BLaER1 (cell line): ENCODE measurements around the gene RANGRF.

Source experiments
- H3K27ac ChIP-seq: shearing (Covaris generic); formaldehyde crosslinking; 2 replicates; pipeline ENCODE4 v1.8.1; 2022
- H3K27me3 ChIP-seq: shearing (Covaris generic); formaldehyde crosslinking; 2 replicates; pipeline ENCODE4 v1.8.1; 2022
- H3K36me3 ChIP-seq: shearing (Covaris generic); formaldehyde crosslinking; 2 replicates; pipeline ENCODE4 v1.8.1; 2022
- H3K4me1 ChIP-seq: shearing (Covaris generic); formaldehyde crosslinking; 2 replicates; pipeline ENCODE4 v1.8.1; 2022
- H3K4me2 ChIP-seq: shearing (Covaris generic); formaldehyde crosslinking; 2 replicates; pipeline ENCODE4 v1.8.1; 2022
- H3K4me3 ChIP-seq: shearing (Covaris generic); formaldehyde crosslinking; 2 replicates; pipeline ENCODE4 v1.8.1; 2022
- H3K9ac ChIP-seq: shearing (Covaris generic); formaldehyde crosslinking; 2 replicates; pipeline ENCODE4 v1.8.1; 2022
- H3K9me3 ChIP-seq: shearing (Covaris generic); formaldehyde crosslinking; 2 replicates; pipeline ENCODE4 v1.8.1; 2022
- H4K20me1 ChIP-seq: shearing (Covaris generic); formaldehyde crosslinking; 2 replicates; pipeline ENCODE4 v1.8.1; 2022
- Cebpa-rat ChIP-seq: shearing (Covaris generic); IDR thresholded peaks from 2 replicates; pipeline ENCODE4 v1.8.1; 2022

RANGRF gene

GRCh38 chr17:8289103-8289397 lies 580 bp downstream of the RANGRF start:
- H3K36me3 ChIP-seq: 0 out of 2 replicates have a peak, but pooled peaks cover 10% of the 10 kb centered on the region
- H3K4me2 ChIP-seq: peak overlapping the region; percentile 98
- peak overlapping the region; percentile 86 for H3K4me3 ChIP-seq
- TF ChIP-seq Cebpa-rat: no peak
- peaks cover 48% of the 10 kb centered on the region for H3K4me1 ChIP-seq
- H4K20me1 ChIP-seq: no peaks in the 10 kb centered on the region
- no peaks in the 10 kb centered on the region for H3K27me3 ChIP-seq
- peak overlapping the region; percentile 86 for H3K27ac ChIP-seq
- no peaks in the 10 kb centered on the region for H3K9me3 ChIP-seq
- H3K9ac ChIP-seq: peak overlapping the region; percentile 88

DNA sequence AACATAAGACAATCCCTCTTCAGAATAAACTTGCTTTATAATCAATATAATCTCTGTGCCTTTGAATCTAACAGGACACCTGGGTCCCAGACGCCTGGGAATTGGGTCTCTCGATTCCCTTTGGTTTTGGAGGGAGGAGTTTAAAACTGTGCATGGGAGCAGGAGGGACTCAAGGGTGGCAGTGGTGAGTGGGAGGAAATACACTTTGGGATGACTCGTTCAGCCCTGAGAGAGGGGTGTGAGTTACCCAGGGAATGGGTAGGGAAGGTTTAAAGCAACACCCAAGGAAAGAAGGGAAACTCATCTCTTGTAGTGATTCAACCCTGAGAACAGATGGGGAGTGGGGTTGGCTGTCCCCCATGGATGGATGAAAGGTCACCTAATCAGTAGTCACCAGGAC lies 1.6 kb downstream of the RANGRF start:
- Histone ChIP-seq H3K27ac (no peak overlapping the region), H3K4me2 (peak overlapping the region; percentile 98), H3K36me3 (0 out of 2 replicates have a peak, but pooled peaks cover 10% of the 10 kb centered on the region), H3K9me3 (no peaks in the 10 kb centered on the region), H3K4me1 (peaks cover 57% of the 10 kb centered on the region), H3K9ac (peak overlapping the region; percentile 88; the same call in 1 of the 2 replicates), H3K4me3 (no peak overlapping the region), H3K27me3 (no peaks in the 10 kb centered on the region), H4K20me1 (no peaks in the 10 kb centered on the region)
- no peak for TF ChIP-seq Cebpa-rat

- Histone ChIP-seq H4K20me1 (no peaks in the 10 kb centered on the region), H3K4me1 (peaks cover 50% of the 10 kb centered on the region), H3K4me2 (peak overlapping the region; percentile 21; the same call in 1 of the 2 replicates), H3K27me3 (no peaks in the 10 kb centered on the region), H3K4me3 (no peak overlapping the region), H3K27ac (0 out of 2 replicates have a peak overlapping the region, but pooled peaks have one; percentile 13), H3K36me3 (0 out of 2 replicates have a peak, but pooled peaks cover 10% of the 10 kb centered on the region), H3K9me3 (no peaks in the 10 kb centered on the region), H3K9ac (no peak overlapping the region)
- no peak for TF ChIP-seq Cebpa-rat
Measured at GRCh38 chr17:8292639-8293395, 4.3 kb downstream of the RANGRF start.

GRCh38 chr17:8294361-8294760 lies 5.9 kb downstream of the RANGRF start:
- H3K36me3 ChIP-seq: 0 out of 2 replicates have a peak, but pooled peaks cover 10% of the 10 kb centered on the region
- peak overlapping the region; percentile 87 for H3K4me2 ChIP-seq
- peak overlapping the region; percentile 82 for H3K9ac ChIP-seq
- no peak for TF ChIP-seq Cebpa-rat
- H3K27ac ChIP-seq: no peak overlapping the region; the same call in 1 of the 2 replicates
- H3K4me1 ChIP-seq: peaks cover 43% of the 10 kb centered on the region
- peak overlapping the region; percentile 78; the same call in 1 of the 2 replicates for H3K4me3 ChIP-seq
- H3K27me3 ChIP-seq: no peaks in the 10 kb centered on the region
- no peaks in the 10 kb centered on the region for H4K20me1 ChIP-seq
- no peaks in the 10 kb centered on the region for H3K9me3 ChIP-seq

DNA sequence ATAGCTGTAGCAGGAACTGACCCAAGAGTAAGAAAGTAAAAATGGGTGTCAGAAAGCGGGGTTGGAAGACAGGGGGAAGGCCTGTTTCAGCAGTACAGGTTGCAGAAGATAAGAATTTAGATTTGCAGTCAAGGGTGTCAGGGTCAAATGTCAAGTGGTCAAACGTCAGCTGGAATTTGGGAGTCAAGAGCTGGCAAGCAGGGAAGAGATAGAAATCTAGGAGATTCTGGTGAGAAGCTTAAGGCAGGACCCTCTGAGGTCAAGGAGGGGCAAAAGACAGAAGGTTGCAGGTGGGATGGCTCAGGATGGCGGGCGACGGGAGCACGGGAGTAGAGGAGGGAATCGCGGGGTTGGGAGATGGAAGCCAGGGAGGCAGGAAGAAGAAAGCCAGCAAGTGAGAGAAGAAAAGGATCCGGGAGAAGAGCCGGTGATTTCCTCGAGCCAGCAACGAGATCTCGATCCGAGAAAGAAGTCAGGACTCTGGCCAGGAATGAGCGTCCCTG lies 6.4 kb downstream of the RANGRF start:
- Histone ChIP-seq H3K27ac (peak overlapping the region; percentile 89), H3K27me3 (no peaks in the 10 kb centered on the region), H3K4me1 (peaks cover 38% of the 10 kb centered on the region), H4K20me1 (no peaks in the 10 kb centered on the region), H3K4me2 (peak overlapping the region; percentile 87), H3K9ac (peak overlapping the region; percentile 82), H3K9me3 (no peaks in the 10 kb centered on the region), H3K36me3 (0 out of 2 replicates have a peak, but pooled peaks cover 10% of the 10 kb centered on the region), H3K4me3 (peak overlapping the region; percentile 78)
- TF ChIP-seq Cebpa-rat: no peak

- H3K4me3 ChIP-seq: no peak overlapping the region
- no peaks in the 10 kb centered on the region for H3K27me3 ChIP-seq
- peak overlapping the region; percentile 33; the same call in 1 of the 2 replicates for H3K4me2 ChIP-seq
- H3K36me3 ChIP-seq: no peaks in the 10 kb centered on the region
- no peak overlapping the region for H3K27ac ChIP-seq
- H3K9me3 ChIP-seq: no peaks in the 10 kb centered on the region
- no peak overlapping the region for H3K9ac ChIP-seq
- H3K4me1 ChIP-seq: peaks cover 8% of the 10 kb centered on the region; the same call in 1 of the 2 replicates
- TF ChIP-seq Cebpa-rat: no peak
- H4K20me1 ChIP-seq: no peaks in the 10 kb centered on the region
Measured at GRCh38 chr17:8300226-8300625, 11.8 kb downstream of the RANGRF start.

DNA sequence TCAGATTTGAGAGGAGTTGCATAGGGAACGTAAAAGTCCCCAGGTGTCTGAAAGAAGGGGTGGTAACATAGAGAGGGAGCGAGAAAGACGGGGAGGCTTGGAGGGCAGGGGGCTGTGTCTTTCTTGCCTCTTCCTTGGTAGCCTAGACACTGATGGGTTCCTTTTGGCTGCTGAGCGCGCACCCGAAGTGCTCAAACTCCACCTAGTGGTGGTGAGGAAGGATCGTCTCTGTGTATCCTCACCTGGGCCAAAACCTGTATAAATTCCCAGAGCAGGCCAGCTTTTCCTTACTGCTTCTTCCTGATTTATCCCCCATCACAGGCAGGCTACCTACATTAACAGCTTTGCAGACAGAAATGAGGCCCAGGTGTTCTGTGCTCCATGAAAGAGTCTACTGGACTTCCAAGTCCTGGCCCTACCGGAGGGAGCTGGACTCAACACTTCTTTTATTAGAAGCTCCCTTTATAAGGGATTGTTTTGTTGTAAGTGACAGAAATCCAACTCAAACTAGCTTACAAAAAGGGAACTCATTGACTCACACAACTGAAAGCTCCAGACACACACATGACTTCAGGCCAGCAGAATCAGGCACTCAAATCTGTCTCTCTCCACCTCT lies 12.3 kb downstream of the RANGRF start:
- Histone ChIP-seq H3K27ac (no peak overlapping the region), H3K36me3 (no peaks in the 10 kb centered on the region), H3K4me1 (peaks cover 7% of the 10 kb centered on the region; the same call in 1 of the 2 replicates), H3K4me3 (no peak overlapping the region), H3K4me2 (peak overlapping the region; percentile 33; the same call in 1 of the 2 replicates), H3K27me3 (no peaks in the 10 kb centered on the region), H3K9ac (no peak overlapping the region), H3K9me3 (no peaks in the 10 kb centered on the region), H4K20me1 (no peaks in the 10 kb centered on the region)
- no peak for TF ChIP-seq Cebpa-rat

GRCh38 chr17:8310601-8311123 lies 22.2 kb downstream of the RANGRF start:
- Histone ChIP-seq H3K27ac (no peak overlapping the region), H3K4me2 (peak overlapping the region; percentile 62), H3K9ac (no peak overlapping the region), H3K36me3 (no peaks in the 10 kb centered on the region), H4K20me1 (no peaks in the 10 kb centered on the region), H3K4me3 (no peak overlapping the region), H3K4me1 (peaks cover 14% of the 10 kb centered on the region), H3K9me3 (no peaks in the 10 kb centered on the region), H3K27me3 (0 out of 2 replicates have a peak, but pooled peaks cover 3% of the 10 kb centered on the region)
- no peak for TF ChIP-seq Cebpa-rat

- no peak overlapping the region for H3K9ac ChIP-seq
- H3K4me1 ChIP-seq: peaks cover 20% of the 10 kb centered on the region
- H3K27me3 ChIP-seq: 0 out of 2 replicates have a peak, but pooled peaks cover 3% of the 10 kb centered on the region
Measured at GRCh38 chr17:8311131-8311790, 22.8 kb downstream of the RANGRF start.

More at GRCh38 chr17:8311131-8311790, 22.8 kb downstream of the RANGRF start:
- Histone ChIP-seq H3K36me3 (no peaks in the 10 kb centered on the region), H3K4me3 (no peak overlapping the region), H4K20me1 (no peaks in the 10 kb centered on the region), H3K9me3 (no peaks in the 10 kb centered on the region), H3K27ac (no peak overlapping the region), H3K4me2 (no peak overlapping the region)
- no peak for TF ChIP-seq Cebpa-rat
